Activated naive CD8-positive, alpha-beta T cell treated with anti-CD3 and anti-CD28 coated beads for 36 hours (primary cell): ENCODE measurements around the gene RPS6KB1. TPM values are rescaled to one million over a fixed set of nuclear protein-coding genes. Genes with fewer than 3 reads are reported as not detected.
"Not testable (repeated sequence)": the region's sequence is repeated elsewhere in the genome, so short reads cannot be mapped to it uniquely, and the experiment has no call there.

Source experiments
- DNase-seq: peaks from one replicate; pipeline ENCODE4 v3.0.0; 2021
- H3K27ac Mint-ChIP-seq: one replicate; pipeline ENCODE4 v1.8.0; 2022; ENCODE audit warnings: mild to moderate bottlenecking, moderate library complexity, mixed read lengths
- H3K27me3 Mint-ChIP-seq: one replicate; pipeline ENCODE4 v1.8.0; 2022; ENCODE audit warnings: mild to moderate bottlenecking, mixed read lengths
- H3K36me3 Mint-ChIP-seq: one replicate; pipeline ENCODE4 v1.8.0; 2021; ENCODE audit warnings: mild to moderate bottlenecking, mixed read lengths
- H3K4me1 Mint-ChIP-seq: one replicate; pipeline ENCODE4 v1.8.0; 2021; ENCODE audit warnings: mixed read lengths
- H3K4me3 Mint-ChIP-seq: one replicate; pipeline ENCODE4 v1.8.0; 2022; ENCODE audit warnings: mild to moderate bottlenecking, moderate library complexity, mixed read lengths
- H3K9me3 Mint-ChIP-seq: one replicate; pipeline ENCODE4 v1.8.0; 2022; ENCODE audit warnings: mixed read lengths
- total RNA-seq, 2 experiments: library from RNA; stranded (reverse); gene quantifications; one replicate each; pipeline ENCODE4 v1.2.3, GENCODE V29; 2021

Gene RPS6KB1
- total RNA-seq = 10 to 100 TPM; 47.9 to 61.6 TPM

DNA sequence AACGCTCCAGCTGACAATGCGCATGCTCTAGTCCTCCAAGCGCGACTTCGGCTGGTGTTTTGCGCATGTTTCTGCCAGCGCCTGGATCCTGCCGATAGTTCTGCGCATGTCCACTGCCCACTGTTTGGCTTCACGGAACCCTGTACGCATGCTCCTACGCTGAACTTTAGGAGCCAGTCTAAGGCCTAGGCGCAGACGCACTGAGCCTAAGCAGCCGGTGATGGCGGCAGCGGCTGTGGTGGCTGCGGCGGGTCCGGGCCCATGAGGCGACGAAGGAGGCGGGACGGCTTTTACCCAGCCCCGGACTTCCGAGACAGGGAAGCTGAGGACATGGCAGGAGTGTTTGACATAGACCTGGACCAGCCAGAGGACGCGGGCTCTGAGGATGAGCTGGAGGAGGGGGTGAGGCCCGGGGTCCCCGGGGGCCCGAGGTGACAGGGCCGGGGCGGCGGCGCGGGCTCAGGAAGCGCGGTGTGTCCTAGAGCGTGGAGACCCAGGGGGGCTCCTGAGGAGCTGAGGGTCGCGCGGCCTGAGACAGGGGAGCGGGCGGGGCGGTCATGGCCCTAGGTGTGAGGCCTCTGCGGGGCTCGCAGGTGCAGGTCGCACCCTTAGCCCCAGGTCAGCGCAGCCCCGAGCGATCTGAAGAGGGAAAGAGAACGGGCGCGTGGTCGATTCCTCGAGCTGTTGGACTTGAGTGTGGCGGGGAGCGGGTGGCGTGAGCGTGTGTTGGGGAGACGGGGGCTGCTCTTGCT lies at the start of gene RPS6KB1, which contains the start of gene TUBD1:
RPS6KB1 (plus strand) TSS at position 198 of the 752 bp plus-strand sequence; CDS start at position 262, 64 bp downstream.
TUBD1 (minus strand) TSS at position 20 of the 752 bp plus-strand sequence. CDS start 1,941 bp downstream, outside the sequence.
- DNase-seq = peak; percentile 96
- Mint-ChIP-seq H3K27ac (peak within 1 kb of the TSS; percentile 99), H3K9me3 (no peaks in the 10 kb centered on the region), H3K4me3 (peak within 1 kb of the TSS; percentile 100), H3K27me3 (no peaks in the 10 kb centered on the region), H3K4me1 (peaks cover 43% of the 10 kb centered on the region), H3K36me3 (peaks cover 18% of the 10 kb centered on the region)

DNA sequence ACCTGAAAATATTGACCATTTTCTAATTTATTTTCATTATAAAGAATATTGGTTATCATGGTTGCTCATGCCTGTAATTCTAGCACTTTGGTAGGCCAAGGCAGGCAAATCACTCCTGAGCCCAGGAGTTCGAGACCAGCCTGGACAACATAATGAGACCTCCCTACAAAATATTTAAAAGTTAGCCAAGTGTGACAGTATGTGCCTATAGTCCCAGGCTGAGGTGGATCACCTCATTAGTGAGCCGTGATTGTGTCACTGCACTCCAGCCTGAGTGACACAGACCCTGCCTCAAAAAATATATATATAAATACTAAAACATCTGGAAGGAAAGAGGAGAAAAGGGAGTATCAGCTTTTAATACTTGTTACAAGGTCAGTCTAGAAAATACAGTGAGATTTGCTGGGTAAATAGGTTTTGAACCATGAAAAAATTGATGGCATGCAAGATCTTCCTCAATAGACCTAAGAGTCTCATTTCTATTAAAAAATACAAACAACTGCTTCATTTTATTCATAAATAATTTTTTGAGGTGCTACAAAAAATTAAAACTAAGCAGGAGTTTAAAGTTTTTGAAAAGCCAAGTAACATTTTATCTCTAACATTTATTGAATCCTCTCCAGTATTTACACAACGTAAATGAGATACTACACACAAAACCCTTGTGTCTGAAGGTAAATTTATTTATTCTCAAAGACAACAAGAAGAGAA lies 47.9 kb upstream of the RPS6KB1 start:
- no peak for DNase-seq
- H3K36me3 Mint-ChIP-seq = peaks cover 32% of the 10 kb centered on the region
- peaks cover 25% of the 10 kb centered on the region for H3K27me3 Mint-ChIP-seq
- peaks cover 79% of the 10 kb centered on the region for H3K4me1 Mint-ChIP-seq
- H3K9me3 Mint-ChIP-seq = peaks cover 4% of the 10 kb centered on the region
- H3K27ac Mint-ChIP-seq = peak overlapping the region; percentile 89
- peak overlapping the region; percentile 26 for H3K4me3 Mint-ChIP-seq

DNA sequence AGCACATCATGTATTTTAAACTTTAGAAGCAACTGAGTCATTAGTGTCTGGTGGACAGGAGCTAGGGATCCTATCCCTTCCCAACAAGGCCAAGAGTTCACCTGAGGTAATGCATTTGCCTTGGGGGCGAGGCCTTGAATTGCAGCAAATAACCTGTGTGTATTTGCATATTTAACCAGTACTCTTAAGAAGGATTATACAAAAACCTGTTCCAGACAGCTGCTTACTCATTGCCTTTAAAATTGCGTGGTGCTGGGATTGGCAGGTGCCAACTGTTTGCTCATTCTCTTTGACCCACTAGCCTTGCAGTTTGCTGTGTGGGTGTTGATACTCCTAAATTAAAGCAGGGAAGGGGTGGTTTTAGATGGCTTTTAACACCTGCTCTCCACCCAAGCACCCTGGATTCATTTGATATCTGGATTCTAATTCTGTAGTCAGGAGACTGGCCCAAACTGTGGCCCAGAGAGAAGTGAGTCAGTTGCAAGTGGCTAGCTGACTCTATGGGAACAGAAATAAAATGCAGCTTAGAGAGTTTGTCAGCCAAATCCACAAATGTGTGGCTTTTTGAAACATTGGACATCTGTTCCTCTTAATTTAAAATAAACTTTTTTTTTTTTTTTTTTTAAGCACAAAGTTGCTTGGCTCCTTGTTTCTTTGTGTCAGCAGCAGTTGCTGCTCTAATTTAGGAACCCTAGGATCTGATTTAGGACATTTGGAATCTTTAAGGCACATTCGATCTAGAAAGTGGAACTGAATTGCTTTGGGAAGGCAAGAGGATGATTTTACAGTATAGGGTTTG lies 47.1 kb upstream of the RPS6KB1 start:
- H3K9me3 Mint-ChIP-seq = peaks cover 4% of the 10 kb centered on the region
- peaks cover 25% of the 10 kb centered on the region for H3K36me3 Mint-ChIP-seq
- peak overlapping the region; percentile 54 for H3K4me3 Mint-ChIP-seq
- peak overlapping the region; percentile 89 for H3K27ac Mint-ChIP-seq
- peaks cover 19% of the 10 kb centered on the region for H3K27me3 Mint-ChIP-seq
- DNase-seq = peak; percentile 47
- peaks cover 71% of the 10 kb centered on the region for H3K4me1 Mint-ChIP-seq

DNA sequence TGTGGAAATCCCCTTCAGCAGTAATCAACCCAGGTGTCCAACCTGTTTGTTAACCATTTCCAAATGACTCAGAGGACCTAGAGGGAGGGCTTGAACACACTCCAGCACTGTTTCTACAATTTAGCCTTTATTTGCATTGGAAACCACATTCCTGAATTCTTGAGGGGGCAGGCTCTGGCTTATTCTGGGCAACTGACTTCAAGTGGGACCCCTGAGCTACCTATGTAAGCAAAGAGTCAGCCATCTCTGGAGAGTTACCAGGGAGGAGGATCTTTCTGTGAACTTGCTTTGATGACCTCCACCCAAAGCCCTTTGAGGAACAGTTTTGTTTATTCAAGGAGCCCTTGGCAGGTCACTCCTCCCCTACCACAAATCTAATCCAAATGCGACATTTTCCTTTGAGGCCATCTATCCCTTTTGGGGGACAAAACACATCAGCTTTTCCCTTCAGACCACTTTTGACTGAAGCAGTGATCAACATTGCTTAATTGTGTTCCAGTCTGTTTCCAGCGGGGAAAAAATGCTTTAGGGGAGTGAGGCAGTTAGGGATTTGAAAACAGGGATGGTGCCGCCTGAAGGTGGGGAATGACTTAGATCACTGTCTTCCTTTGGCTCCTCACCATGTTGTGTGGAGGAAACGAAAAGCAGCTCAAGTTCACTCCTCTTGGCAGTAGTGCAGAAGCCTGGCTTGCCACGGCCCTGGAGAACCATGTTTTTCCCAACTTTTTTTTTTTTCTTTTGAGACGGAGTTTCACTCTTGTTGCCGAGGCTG lies 46.3 kb upstream of the RPS6KB1 start:
- H3K27me3 Mint-ChIP-seq = peaks cover 11% of the 10 kb centered on the region
- H3K27ac Mint-ChIP-seq = peak overlapping the region; percentile 89
- DNase-seq = no peak
- peak overlapping the region; percentile 54 for H3K4me3 Mint-ChIP-seq
- peaks cover 67% of the 10 kb centered on the region for H3K4me1 Mint-ChIP-seq
- peaks cover under 1% of the 10 kb centered on the region for H3K9me3 Mint-ChIP-seq
- H3K36me3 Mint-ChIP-seq = peaks cover 17% of the 10 kb centered on the region

DNA sequence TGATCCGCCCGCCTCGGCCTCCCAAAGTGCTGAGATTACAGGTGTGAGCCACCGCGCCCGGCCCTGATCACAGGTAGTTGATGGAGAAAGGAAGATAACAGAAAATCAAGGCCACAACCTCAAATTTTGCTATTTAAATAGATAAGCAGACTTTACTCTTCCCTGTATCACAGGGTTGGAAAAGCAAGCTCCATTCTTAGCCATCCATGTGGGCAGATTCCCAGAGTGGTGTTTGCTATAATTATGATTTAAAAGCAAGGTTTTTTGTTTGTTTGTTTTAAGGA lies 44.6 kb upstream of the RPS6KB1 start:
- Mint-ChIP-seq H3K27ac (no peak overlapping the region), H3K27me3 (peaks cover under 1% of the 10 kb centered on the region), H3K4me1 (peaks cover 68% of the 10 kb centered on the region), H3K4me3 (no peak overlapping the region), H3K9me3 (no peaks in the 10 kb centered on the region), H3K36me3 (peaks cover 2% of the 10 kb centered on the region)
- DNase-seq = no peak

DNA sequence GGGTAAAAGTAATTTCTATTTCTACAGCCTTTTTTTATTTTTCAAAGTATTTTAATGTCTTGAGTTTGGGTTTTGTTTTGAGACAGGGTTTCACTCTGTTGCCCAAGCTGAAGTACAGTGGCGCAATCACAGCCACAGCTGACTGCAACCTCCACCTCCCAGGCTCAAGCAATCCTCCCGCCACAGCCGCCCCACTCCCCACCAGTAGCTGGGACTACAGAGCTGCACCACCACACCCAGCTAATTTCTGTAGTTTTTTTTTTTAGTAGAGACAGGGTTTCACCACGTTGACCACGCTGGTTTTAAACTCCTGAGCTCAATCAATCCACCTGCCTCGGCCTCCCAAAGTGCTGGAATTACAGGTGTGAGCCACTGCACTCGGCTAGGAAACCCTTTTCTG lies 44.1 kb upstream of the RPS6KB1 start:
- peaks cover 2% of the 10 kb centered on the region for H3K36me3 Mint-ChIP-seq
- H3K4me3 Mint-ChIP-seq = peak overlapping the region; percentile 5
- DNase-seq = peak; percentile 67
- H3K9me3 Mint-ChIP-seq = no peaks in the 10 kb centered on the region
- H3K4me1 Mint-ChIP-seq = peaks cover 67% of the 10 kb centered on the region
- H3K27me3 Mint-ChIP-seq = no peaks in the 10 kb centered on the region
- peak overlapping the region; percentile 75 for H3K27ac Mint-ChIP-seq

DNA sequence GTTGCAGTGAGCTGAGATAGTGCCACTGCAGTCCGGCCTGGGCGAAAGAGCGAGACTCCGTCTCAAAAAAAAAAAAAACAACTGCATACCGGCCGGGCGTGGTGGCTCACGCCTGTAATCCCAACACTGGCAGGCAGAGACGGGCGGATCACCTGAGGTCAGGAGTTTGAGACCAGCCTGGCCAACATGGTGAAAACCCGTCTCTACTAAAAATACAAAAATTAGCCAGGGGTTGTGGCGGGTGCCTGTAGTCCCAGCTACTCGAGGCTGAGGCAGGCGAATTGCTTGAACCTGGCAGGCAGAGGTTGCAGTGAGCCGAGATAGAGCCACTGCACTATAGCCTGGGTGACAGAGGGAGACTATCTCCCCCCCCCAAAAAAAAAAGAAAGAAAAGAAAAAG lies 42.6 kb upstream of the RPS6KB1 start:
- H3K9me3 Mint-ChIP-seq, DNase-seq, H3K27me3 Mint-ChIP-seq, H3K27ac Mint-ChIP-seq, H3K4me3 Mint-ChIP-seq, H3K36me3 Mint-ChIP-seq: not testable (repeated sequence)
- peaks cover 56% of the 10 kb centered on the region for H3K4me1 Mint-ChIP-seq

DNA sequence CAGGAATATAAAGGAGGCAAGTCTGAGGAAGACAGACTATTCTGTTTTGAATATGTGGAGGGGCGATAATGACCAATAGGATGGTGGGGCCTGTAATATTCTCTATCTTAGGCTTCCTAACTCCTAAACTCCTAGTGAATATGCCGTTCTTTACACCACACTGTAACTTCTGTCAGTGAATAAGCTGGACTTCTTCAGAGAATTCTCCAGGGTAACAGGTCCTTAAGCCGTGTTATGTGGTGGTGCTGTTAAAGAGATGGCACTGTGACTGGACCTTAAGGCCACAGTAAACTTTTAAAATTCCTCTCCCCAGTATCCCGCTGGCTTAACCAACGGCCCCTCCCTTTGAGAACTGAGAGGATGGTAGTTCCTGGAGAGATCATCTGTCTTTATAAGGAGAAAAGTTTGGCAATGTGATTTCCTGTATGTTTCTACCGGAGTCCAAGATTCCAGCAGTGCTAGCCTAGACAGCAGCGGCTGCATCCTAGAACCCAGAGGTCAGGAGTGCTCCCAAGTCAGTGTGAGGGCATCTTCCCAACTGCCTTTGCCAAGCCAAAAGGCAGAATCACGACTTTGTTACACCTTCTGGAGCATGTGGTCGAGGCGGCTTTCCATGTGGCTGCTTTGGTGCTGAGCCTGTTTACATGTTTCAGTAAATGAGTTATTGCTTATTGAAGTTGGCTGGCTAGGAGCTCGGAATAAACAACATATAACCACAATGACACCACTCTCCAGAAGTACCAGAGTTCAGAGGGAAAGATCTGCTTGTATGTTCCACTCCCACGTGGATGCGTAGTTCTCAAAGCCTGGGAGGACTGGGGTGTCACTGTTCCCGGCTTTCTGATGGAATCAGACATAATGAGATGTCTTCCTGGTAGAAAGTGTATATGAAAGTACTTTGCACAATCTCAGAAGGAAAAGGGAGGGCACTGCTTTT lies 41.2 kb upstream of the RPS6KB1 start:
- Mint-ChIP-seq H3K4me1 (peaks cover 47% of the 10 kb centered on the region), H3K4me3 (no peak overlapping the region), H3K9me3 (no peaks in the 10 kb centered on the region), H3K36me3 (peaks cover 2% of the 10 kb centered on the region), H3K27ac (peak overlapping the region; percentile 38), H3K27me3 (no peaks in the 10 kb centered on the region)
- no peak for DNase-seq

DNA sequence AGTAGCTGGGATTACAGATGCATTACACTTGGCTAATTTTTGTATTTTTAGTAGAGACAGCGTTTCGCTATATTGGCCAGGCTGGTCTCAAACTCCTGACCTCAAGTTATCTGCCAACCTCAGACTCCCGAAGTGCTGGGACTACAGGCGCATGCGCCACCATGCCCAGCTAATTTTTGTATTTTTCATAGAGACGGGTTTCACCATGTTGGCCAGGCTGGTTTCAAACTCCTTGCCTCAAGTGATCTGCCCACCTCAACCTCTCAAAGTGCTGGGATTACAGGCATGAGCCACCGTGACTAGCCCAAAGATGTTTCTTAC lies 40.1 kb upstream of the RPS6KB1 start:
- DNase-seq, H3K9me3 Mint-ChIP-seq, H3K27me3 Mint-ChIP-seq, H3K4me3 Mint-ChIP-seq, H3K36me3 Mint-ChIP-seq: not testable (repeated sequence)
- peaks cover 41% of the 10 kb centered on the region for H3K4me1 Mint-ChIP-seq
- peak overlapping the region; percentile 51 for H3K27ac Mint-ChIP-seq

DNA sequence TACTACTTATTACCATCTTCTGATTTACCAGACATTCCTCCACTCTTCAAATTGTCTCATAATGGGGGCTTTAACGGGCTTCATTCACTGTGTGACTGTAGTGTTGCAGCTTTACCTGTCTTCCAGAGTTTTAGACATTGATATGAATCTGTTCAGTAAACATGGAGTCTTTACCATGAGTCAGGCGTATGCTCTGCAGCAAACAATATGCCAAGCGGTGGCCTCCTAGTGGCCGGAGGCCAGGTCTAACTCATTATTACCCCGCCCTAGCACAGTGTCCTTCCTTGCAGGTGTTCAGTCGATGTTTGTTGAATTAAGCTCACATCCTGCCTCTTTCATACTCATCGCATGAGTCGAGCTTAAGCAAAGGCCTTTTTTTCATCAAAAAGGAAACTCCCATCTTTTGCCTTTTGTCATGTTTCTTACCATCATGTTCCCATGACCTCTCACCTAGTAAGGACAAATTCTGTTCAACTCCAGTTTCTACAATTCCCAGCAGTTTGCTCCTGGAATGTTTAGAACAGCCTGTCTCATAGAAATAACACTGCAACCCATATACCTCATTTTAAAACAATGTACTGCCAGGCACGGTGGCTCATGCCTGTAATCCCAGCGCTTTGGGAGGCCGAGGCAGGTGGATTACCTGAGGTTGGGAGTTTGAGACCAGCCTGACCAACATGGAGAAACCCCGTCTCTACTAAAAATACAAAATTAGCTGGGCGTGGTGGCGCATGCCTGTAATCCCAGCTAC lies 39.6 kb upstream of the RPS6KB1 start:
- no peaks in the 10 kb centered on the region for H3K27me3 Mint-ChIP-seq
- peak overlapping the region; percentile 51 for H3K27ac Mint-ChIP-seq
- H3K9me3 Mint-ChIP-seq = no peaks in the 10 kb centered on the region
- no peak overlapping the region for H3K4me3 Mint-ChIP-seq
- peak; percentile 53 for DNase-seq
- peaks cover 43% of the 10 kb centered on the region for H3K4me1 Mint-ChIP-seq
- peaks cover 2% of the 10 kb centered on the region for H3K36me3 Mint-ChIP-seq

DNA sequence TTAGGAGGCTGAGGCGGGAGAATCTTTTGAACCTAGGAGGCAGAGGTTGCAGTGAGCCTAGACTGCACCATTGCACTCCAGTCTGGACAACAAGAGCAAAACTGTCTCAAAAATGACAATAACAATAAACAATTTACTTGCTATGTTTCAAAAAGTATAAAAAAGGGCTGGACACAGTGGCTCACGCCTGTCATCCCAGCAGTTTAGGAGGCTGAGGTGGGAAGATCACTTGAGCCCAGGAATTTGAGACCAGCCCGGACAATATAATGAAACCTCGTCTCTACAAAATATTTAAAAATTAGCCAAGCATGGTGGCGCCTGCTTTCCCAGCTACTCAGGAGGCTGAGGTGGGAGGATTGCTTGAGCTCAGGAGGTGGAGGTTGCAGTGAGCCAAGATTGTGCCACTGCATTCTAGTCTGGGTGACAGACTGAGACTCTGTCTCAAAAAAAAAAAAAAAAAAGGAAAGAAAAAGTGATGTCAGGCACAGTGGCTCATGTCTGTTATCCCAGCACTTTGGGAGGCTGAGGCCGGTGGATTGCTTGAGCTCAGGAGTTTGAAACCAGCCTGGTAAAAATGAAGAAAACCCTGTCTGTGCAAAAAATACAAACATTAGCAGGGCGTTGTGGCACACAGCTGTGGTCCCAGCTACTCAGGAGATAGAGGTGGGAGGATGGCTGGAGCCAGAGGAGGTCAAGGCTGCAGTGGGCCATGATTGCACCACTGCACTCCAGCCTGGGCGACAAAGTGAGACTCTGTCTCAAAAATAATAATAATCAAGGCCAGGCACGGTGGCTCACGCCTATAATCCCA lies 38.8 kb upstream of the RPS6KB1 start:
- peaks cover 44% of the 10 kb centered on the region for H3K4me1 Mint-ChIP-seq
- H3K36me3 Mint-ChIP-seq, H3K27ac Mint-ChIP-seq: not testable (repeated sequence)

DNA sequence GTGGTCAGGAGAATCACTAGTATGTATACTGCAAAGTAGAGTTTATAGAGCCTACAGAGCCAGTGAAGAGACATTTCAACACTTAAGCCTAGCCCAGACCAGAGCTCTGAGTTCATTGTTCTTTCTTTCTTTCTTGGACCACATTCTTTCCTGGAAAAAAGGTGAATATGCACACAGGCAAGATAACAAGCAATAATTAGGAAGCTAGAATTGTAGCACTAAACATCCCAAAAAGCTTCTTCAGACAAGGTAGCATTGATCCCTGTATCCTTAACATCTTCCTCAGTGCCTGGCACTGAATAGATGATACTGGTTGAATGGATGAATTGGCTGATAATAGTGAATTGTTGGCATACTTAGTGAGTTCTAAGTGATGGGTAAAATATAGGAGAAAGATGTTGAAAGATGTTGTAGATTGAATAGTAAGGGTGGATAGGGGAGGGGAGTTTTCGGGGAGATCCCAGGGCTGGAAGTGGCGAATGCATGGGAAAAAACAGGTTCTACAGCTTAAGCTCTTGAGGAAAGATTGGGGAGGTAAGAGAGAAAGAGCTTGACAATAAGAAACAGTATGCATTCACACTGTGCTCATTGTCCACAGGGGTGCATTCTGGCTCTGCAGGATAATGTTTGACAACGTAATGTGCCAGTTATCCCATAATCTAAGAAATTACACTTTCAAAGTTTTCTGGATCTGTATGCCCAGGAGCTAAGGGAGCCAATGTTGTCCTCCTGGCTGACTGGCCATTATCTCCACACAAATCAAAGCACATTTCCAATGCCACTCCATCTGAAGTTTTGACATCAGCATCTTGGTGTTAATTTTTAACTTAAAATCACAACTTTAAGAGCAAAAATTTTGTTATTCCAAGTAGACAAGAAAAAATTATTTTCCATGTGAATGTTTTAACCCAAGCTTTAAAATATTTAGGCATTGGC lies 35.8 kb upstream of the RPS6KB1 start:
- Mint-ChIP-seq H3K9me3 (no peaks in the 10 kb centered on the region), H3K36me3 (peaks cover 8% of the 10 kb centered on the region), H3K4me1 (peaks cover 35% of the 10 kb centered on the region), H3K4me3 (no peak overlapping the region), H3K27ac (peak overlapping the region; percentile 27), H3K27me3 (no peaks in the 10 kb centered on the region)
- no peak for DNase-seq

More for the DNA sequence above, 38.8 kb upstream of the RPS6KB1 start:
- not testable (repeated sequence) for H3K27me3 Mint-ChIP-seq, H3K4me3 Mint-ChIP-seq, H3K9me3 Mint-ChIP-seq, DNase-seq
